Measurements from ENCODE around the gene TMOD1.

DNA sequence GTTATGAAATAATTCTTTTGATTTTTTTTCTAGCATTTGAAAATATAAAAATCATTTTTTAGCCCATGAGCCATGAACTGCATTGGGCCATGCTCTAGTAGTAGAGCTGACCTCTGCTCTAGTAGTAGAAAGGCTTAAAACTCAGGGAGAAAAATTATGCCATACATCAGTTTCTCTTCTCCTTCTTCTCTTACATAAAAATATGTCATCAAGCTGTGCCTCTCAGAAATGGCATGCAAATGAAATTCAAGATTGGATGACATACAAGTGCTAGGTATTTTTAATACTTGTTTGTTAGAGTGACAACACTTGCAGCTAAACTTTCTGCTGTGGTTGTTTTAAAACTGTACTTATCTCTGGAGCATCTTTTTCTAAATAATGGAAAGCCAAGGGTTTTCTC, 42.1 kb upstream of the TMOD1 start:
- TF ChIP-seq, protein P1, sequence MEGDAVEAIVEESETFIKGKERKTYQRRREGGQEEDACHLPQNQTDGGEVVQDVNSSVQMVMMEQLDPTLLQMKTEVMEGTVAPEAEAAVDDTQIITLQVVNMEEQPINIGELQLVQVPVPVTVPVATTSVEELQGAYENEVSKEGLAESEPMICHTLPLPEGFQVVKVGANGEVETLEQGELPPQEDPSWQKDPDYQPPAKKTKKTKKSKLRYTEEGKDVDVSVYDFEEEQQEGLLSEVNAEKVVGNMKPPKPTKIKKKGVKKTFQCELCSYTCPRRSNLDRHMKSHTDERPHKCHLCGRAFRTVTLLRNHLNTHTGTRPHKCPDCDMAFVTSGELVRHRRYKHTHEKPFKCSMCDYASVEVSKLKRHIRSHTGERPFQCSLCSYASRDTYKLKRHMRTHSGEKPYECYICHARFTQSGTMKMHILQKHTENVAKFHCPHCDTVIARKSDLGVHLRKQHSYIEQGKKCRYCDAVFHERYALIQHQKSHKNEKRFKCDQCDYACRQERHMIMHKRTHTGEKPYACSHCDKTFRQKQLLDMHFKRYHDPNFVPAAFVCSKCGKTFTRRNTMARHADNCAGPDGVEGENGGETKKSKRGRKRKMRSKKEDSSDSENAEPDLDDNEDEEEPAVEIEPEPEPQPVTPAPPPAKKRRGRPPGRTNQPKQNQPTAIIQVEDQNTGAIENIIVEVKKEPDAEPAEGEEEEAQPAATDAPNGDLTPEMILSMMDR (IDR thresholded peaks at IDR 0.05), result no peak
- TF ChIP-seq, protein P2, sequence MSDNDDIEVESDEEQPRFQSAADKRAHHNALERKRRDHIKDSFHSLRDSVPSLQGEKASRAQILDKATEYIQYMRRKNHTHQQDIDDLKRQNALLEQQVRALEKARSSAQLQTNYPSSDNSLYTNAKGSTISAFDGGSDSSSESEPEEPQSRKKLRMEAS (CRISPR knock-in tag; IDR thresholded peaks at IDR 0.05), result no peak
- TF ChIP-seq IRF2 (CRISPR knock-in tag; IDR thresholded peaks at IDR 0.05; ENCODE audit: borderline replicate concordance, low read depth) (no peak), CREM (CRISPR knock-in tag; IDR thresholded peaks at IDR 0.05) (no peak), JUN (CRISPR knock-in tag; IDR thresholded peaks at IDR 0.05) (no peak), ZBTB21 (CRISPR knock-in tag; IDR thresholded peaks at IDR 0.05; ENCODE audit: borderline replicate concordance) (no peak), NR2C2 (CRISPR knock-in tag; IDR thresholded peaks at IDR 0.05) (no peak), ZNF138 (CRISPR knock-in tag; conservative IDR thresholded peaks at IDR 0.05) (no peak)
- TF ChIP-seq, protein P3, sequence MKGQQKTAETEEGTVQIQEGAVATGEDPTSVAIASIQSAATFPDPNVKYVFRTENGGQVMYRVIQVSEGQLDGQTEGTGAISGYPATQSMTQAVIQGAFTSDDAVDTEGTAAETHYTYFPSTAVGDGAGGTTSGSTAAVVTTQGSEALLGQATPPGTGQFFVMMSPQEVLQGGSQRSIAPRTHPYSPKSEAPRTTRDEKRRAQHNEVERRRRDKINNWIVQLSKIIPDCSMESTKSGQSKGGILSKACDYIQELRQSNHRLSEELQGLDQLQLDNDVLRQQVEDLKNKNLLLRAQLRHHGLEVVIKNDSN (CRISPR knock-in tag; IDR thresholded peaks at IDR 0.05), result no peak
- TF ChIP-seq, protein P4, sequence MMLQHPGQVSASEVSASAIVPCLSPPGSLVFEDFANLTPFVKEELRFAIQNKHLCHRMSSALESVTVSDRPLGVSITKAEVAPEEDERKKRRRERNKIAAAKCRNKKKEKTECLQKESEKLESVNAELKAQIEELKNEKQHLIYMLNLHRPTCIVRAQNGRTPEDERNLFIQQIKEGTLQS (CRISPR knock-in tag; conservative IDR thresholded peaks at IDR 0.05), result no peak
- TF ChIP-seq, protein P5, sequence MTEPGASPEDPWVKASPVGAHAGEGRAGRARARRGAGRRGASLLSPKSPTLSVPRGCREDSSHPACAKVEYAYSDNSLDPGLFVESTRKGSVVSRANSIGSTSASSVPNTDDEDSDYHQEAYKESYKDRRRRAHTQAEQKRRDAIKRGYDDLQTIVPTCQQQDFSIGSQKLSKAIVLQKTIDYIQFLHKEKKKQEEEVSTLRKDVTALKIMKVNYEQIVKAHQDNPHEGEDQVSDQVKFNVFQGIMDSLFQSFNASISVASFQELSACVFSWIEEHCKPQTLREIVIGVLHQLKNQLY (CRISPR knock-in tag; IDR thresholded peaks at IDR 0.05), result no peak
- TF ChIP-seq, protein P6, sequence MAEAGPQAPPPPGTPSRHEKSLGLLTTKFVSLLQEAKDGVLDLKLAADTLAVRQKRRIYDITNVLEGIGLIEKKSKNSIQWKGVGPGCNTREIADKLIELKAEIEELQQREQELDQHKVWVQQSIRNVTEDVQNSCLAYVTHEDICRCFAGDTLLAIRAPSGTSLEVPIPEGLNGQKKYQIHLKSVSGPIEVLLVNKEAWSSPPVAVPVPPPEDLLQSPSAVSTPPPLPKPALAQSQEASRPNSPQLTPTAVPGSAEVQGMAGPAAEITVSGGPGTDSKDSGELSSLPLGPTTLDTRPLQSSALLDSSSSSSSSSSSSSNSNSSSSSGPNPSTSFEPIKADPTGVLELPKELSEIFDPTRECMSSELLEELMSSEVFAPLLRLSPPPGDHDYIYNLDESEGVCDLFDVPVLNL (CRISPR knock-in tag; IDR thresholded peaks at IDR 0.05; ENCODE audit: borderline replicate concordance, low read depth), result no peak

All from WTC11 (cell line).